Skeletal muscle tissue (tissue), 4 donors: ENCODE data around the gene MTCH2. TPM values are rescaled to one million over a fixed set of nuclear protein-coding genes. Genes with fewer than 3 reads are reported as not detected.
"Not testable (repeated sequence)": the region's sequence is repeated elsewhere in the genome, so short reads cannot be mapped to it uniquely, and the experiment has no call there.

Experiments
- H3K27ac ChIP-seq: one replicate; pipeline ENCODE4 v1.7.0; 2013; ENCODE audit warnings: mild to moderate bottlenecking, low read depth, low read length, inconsistent platforms
- H3K27me3 ChIP-seq, 3 donors: one replicate each; pipeline ENCODE4 v1.7.0; 2013; ENCODE audit warnings: low read length in 3 of 3; ENCODE audit not compliant: control insufficient read depth in 3 of 3, insufficient read depth in 3 of 3
- H3K36me3 ChIP-seq, 3 donors: one replicate each; pipeline ENCODE4 v1.7.0; 2013; ENCODE audit warnings: low read length in 3 of 3; ENCODE audit not compliant: control insufficient read depth in 3 of 3, insufficient read depth in 3 of 3
- H3K4me1 ChIP-seq, 3 donors: one replicate each; pipeline ENCODE4 v1.7.0; 2013; ENCODE audit warnings: low read length in 3 of 3, mild to moderate bottlenecking in 3 of 3; ENCODE audit not compliant: control insufficient read depth in 3 of 3, insufficient read depth in 3 of 3
- H3K4me3 ChIP-seq, 3 donors: one replicate each; pipeline ENCODE4 v1.7.0; 2013; ENCODE audit warnings: low read length in 3 of 3
- H3K9ac ChIP-seq, 3 donors: one replicate each; pipeline ENCODE4 v1.7.0; 2013; ENCODE audit warnings: low read length in 3 of 3, mild to moderate bottlenecking in 3 of 3, moderate library complexity in 2 of 3, low read depth in 1 of 3
- H3K9me3 ChIP-seq, 3 donors: one replicate each; pipeline ENCODE4 v1.7.0; 2013; ENCODE audit warnings: low read length in 3 of 3; ENCODE audit not compliant: control insufficient read depth in 3 of 3
- total RNA-seq: library from RNA; depleted of rRNA; stranded (reverse); fragments of >200 nt; gene quantifications from one replicate; pipeline ENCODE4 v1.2.3, GENCODE V29; 2014
- donor health status: Osteomylitis.

The MTCH2 gene
- 41.2 TPM for total RNA-seq

- Histone ChIP-seq H3K9ac (peak within 1 kb of the TSS; percentile 89 to 95 (median 93)), H3K4me3 (peak within 1 kb of the TSS; percentile 91 to 96 (median 95)), H3K27me3 (no peaks in the 10 kb centered on the region), H3K9me3 (no peaks in the 10 kb centered on the region), H3K4me1 (peaks cover 9 to 15% (median 12%) of the 10 kb centered on the region in 3 donors), H3K36me3 (peaks cover 3 to 14% (median 10%) of the 10 kb centered on the region in 3 donors), H3K27ac (peak within 1 kb of the TSS; percentile 97)
These were observed at the start of gene MTCH2 for GRCh38 chr11:47642099-47642855. Gene MTCH2, minus strand, starts transcription at chr11:47642559. Its CDS starts 94 bp downstream, at chr11:47642465.

GRCh38 chr11:47691979-47692378, 49.6 kb upstream of the MTCH2 start:
- Histone ChIP-seq H3K27ac (no peak overlapping the region), H3K27me3 (no peaks in the 10 kb centered on the region), H3K4me3 (no peak overlapping the region), H3K9ac (no peak overlapping the region), H3K4me1 (no peaks in the 10 kb centered on the region), H3K9me3 (no peaks in the 10 kb centered on the region), H3K36me3 (no peaks in the 10 kb centered on the region)

- Histone ChIP-seq H3K9me3 (no peaks in the 10 kb centered on the region), H3K36me3 (no peaks in the 10 kb centered on the region), H3K4me3 (no peak overlapping the region), H3K27ac (no peak overlapping the region), H3K9ac (no peak overlapping the region), H3K27me3 (no peaks in the 10 kb centered on the region), H3K4me1 (no peaks in the 10 kb centered on the region)
These were observed 47.1 kb upstream of the MTCH2 start for GRCh38 chr11:47689480-47689879.

GRCh38 chr11:47688991-47689390, 46.6 kb upstream of the MTCH2 start:
- H3K9ac ChIP-seq, result no peak overlapping the region
- no peak overlapping the region for H3K4me3 ChIP-seq
- no peaks in the 10 kb centered on the region for H3K27me3 ChIP-seq
- no peak overlapping the region for H3K27ac ChIP-seq
- no peaks in the 10 kb centered on the region for H3K9me3 ChIP-seq
- no peaks in the 10 kb centered on the region for H3K36me3 ChIP-seq
- H3K4me1 ChIP-seq, result no peaks in the 10 kb centered on the region

- Histone ChIP-seq H3K4me1 (no peaks in the 10 kb centered on the region), H3K27me3 (no peaks in the 10 kb centered on the region), H3K9me3 (no peaks in the 10 kb centered on the region), H3K4me3 (no peak overlapping the region), H3K9ac (no peak overlapping the region), H3K27ac (no peak overlapping the region), H3K36me3 (no peaks in the 10 kb centered on the region)
These were observed 45.8 kb upstream of the MTCH2 start for GRCh38 chr11:47688111-47688510.

GRCh38 chr11:47686704-47687103, 44.3 kb upstream of the MTCH2 start:
- not testable (repeated sequence) for H3K4me1 ChIP-seq, H3K4me3 ChIP-seq, H3K9ac ChIP-seq, H3K36me3 ChIP-seq, H3K27ac ChIP-seq, H3K27me3 ChIP-seq, H3K9me3 ChIP-seq

GRCh38 chr11:47686151-47686550, 43.8 kb upstream of the MTCH2 start:
- H3K4me1 ChIP-seq, result no peaks in the 10 kb centered on the region
- no peaks in the 10 kb centered on the region for H3K9me3 ChIP-seq
- no peaks in the 10 kb centered on the region for H3K36me3 ChIP-seq
- no peak overlapping the region for H3K4me3 ChIP-seq
- no peak overlapping the region for H3K9ac ChIP-seq
- no peak overlapping the region for H3K27ac ChIP-seq
- H3K27me3 ChIP-seq, result no peaks in the 10 kb centered on the region

GRCh38 chr11:47675851-47676250, 33.5 kb upstream of the MTCH2 start:
- Histone ChIP-seq H3K9ac (no peak overlapping the region), H3K9me3 (no peaks in the 10 kb centered on the region), H3K4me1 (no peaks in the 10 kb centered on the region), H3K4me3 (no peak overlapping the region), H3K36me3 (no peaks in the 10 kb centered on the region), H3K27ac (no peak overlapping the region), H3K27me3 (no peaks in the 10 kb centered on the region)

GRCh38 chr11:47672283-47672730, 29.9 kb upstream of the MTCH2 start:
- H3K9me3 ChIP-seq, result no peaks in the 10 kb centered on the region
- H3K27ac ChIP-seq, result no peak overlapping the region
- no peaks in the 10 kb centered on the region for H3K4me1 ChIP-seq
- H3K27me3 ChIP-seq, result no peaks in the 10 kb centered on the region
- H3K36me3 ChIP-seq, result no peaks in the 10 kb centered on the region
- H3K4me3 ChIP-seq, result no peak overlapping the region
- H3K9ac ChIP-seq, result no peak overlapping the region

GRCh38 chr11:47669856-47670255, 27.5 kb upstream of the MTCH2 start:
- H3K9ac ChIP-seq, result no peak overlapping the region
- no peak overlapping the region for H3K4me3 ChIP-seq
- no peaks in the 10 kb centered on the region for H3K4me1 ChIP-seq
- no peaks in the 10 kb centered on the region for H3K9me3 ChIP-seq
- H3K27me3 ChIP-seq, result no peaks in the 10 kb centered on the region
- no peak overlapping the region for H3K27ac ChIP-seq
- no peaks in the 10 kb centered on the region for H3K36me3 ChIP-seq
